Stimulated activated CD4-positive, alpha-beta T cell treated with anti-CD3 and anti-CD28 coated beads, Interleukin-1b, Interleukin-23, amount 100 ng/mL, for 24 hours (primary cell): ENCODE data around the gene ZNF658.
"Not testable (repeated sequence)": the region's sequence is repeated elsewhere in the genome, so short reads cannot be mapped to it uniquely, and the experiment has no call there.

Experiments used
- DNase-seq, 4 experiments: peaks; one replicate each; pipeline ENCODE4 v3.0.0-alpha.2; 2020; ENCODE audit warnings: low read depth in 4 of 4, low spot score in 1 of 4

Gene ZNF658

GRCh38 chr9:66900490-66901131 lies at the start of gene ZNF658:
ZNF658 (plus strand) TSS chr9:66900725; CDS start chr9:66903562, 2,837 bp downstream.
- peak in 3 of 4 experiments; percentile 36 to 55 (median 52) for DNase-seq

- not testable (repeated sequence) for DNase-seq
Observed at GRCh38 chr9:66861732-66862131, 38.8 kb upstream of the ZNF658 start.

GRCh38 chr9:66868660-66869059 lies 31.9 kb upstream of the ZNF658 start:
- DNase-seq: not testable (repeated sequence)

GRCh38 chr9:66880605-66881004 lies 19.9 kb upstream of the ZNF658 start:
- DNase-seq: not testable (repeated sequence)

- DNase-seq: not testable (repeated sequence)
Observed at GRCh38 chr9:66881847-66882246, 18.7 kb upstream of the ZNF658 start.

GRCh38 chr9:66890334-66890733 lies 10.2 kb upstream of the ZNF658 start:
- not testable (repeated sequence) for DNase-seq

- not testable (repeated sequence) for DNase-seq
Observed at GRCh38 chr9:66901141-66901540, 616 bp downstream of the ZNF658 start.

GRCh38 chr9:66909560-66909959 lies 9.0 kb downstream of the ZNF658 start:
- DNase-seq: not testable (repeated sequence)

GRCh38 chr9:66920072-66920471 lies 19.5 kb downstream of the ZNF658 start:
- not testable (repeated sequence) for DNase-seq

- DNase-seq: not testable (repeated sequence)
Observed at GRCh38 chr9:66936194-66936870, 35.8 kb downstream of the ZNF658 start.

GRCh38 chr9:66937662-66938061 lies 37.1 kb downstream of the ZNF658 start:
- DNase-seq: not testable (repeated sequence)

GRCh38 chr9:66938322-66938721 lies 37.8 kb downstream of the ZNF658 start:
- not testable (repeated sequence) for DNase-seq

- DNase-seq: not testable (repeated sequence)
Observed at GRCh38 chr9:66939878-66940830, 39.6 kb downstream of the ZNF658 start.

GRCh38 chr9:66942400-66943155 lies 42.1 kb downstream of the ZNF658 start:
- not testable (repeated sequence) for DNase-seq

GRCh38 chr9:66952576-66952975 lies 52.1 kb downstream of the ZNF658 start:
- DNase-seq: not testable (repeated sequence)
